Measurements from ENCODE around the gene CST4.
"Not testable (repeated sequence)": the region's sequence is repeated elsewhere in the genome, so short reads cannot be mapped to it uniquely, and the experiment has no call there.

Gene CST4

GRCh38 chr20:23640671-23641667 is 47.9 kb downstream of the CST4 start:
- no peak for DNase-seq

GRCh38 chr20:23640018-23640601 is 48.7 kb downstream of the CST4 start:
- DNase-seq: no peak

- DNase-seq: no peak
Observed at GRCh38 chr20:23639490-23639958, 49.3 kb downstream of the CST4 start.

GRCh38 chr20:23638309-23638708 is 50.5 kb downstream of the CST4 start:
- no peak for DNase-seq

GRCh38 chr20:23637282-23638221 is 51.3 kb downstream of the CST4 start, which contains the start of gene CST3:
TSS of gene CST3 (minus strand) at chr20:23637955. CDS start at chr20:23637862, 93 bp downstream.
- peak; percentile 83 for DNase-seq

- no peak for DNase-seq
Observed at GRCh38 chr20:23636908-23637281, 51.9 kb downstream of the CST4 start.

- no peak for DNase-seq
Observed at GRCh38 chr20:23636182-23636907, 52.5 kb downstream of the CST4 start.

- DNase-seq: not testable (repeated sequence)
Observed at GRCh38 chr20:23635768-23636090, 53.1 kb downstream of the CST4 start.
